IMR-90 (cell line): ENCODE results near the gene CPSF4L. TPM values are rescaled to one million over a fixed set of nuclear protein-coding genes. Genes with fewer than 3 reads are reported as not detected.
A peak's percentile ranks its signal among the peaks of the same experiment; 100 is the strongest.

Experiments used
- ATAC-seq: fragments of 200-7000 bp; cut with Tn5 transposase; 2 replicates; pipeline ENCODE4 v1.9.1; 2020; ENCODE audit warnings: low read depth, mild to moderate bottlenecking, moderate library complexity
- BruUV-seq: library from RNA; stranded (reverse); fragments of 400-500 nt; replicated peaks from 2 replicates; lab custom pipeline; 2021; lab: Mats Ljungman, UMichigan
- CTCF ChIA-PET: fragments of 300-600 bp; formaldehyde crosslinking; extraction: SDS; loops from one replicate; lab custom pipeline; 2021; ENCODE audit warnings: antibody characterized with exemption; lab: Yijun Ruan, JAX
- POLR2A ChIA-PET: fragments of 300-600 bp; sonication (Branson Sonifier 250); formaldehyde crosslinking; loops from one replicate; lab custom pipeline; 2022; ENCODE audit warnings: antibody characterized with exemption; ENCODE audit not compliant: unreplicated experiment; lab: Charles Lee
- DNase-seq: peaks from one replicate; pipeline ENCODE4 v3.0.0; 2013
- H2AFZ ChIP-seq: replicated peaks from 2 replicates; pipeline ENCODE3; 2013; ENCODE audit warnings: low read length, mild to moderate bottlenecking; ENCODE audit not compliant: poor library complexity
- H2AK5ac ChIP-seq: 2 replicates; pipeline ENCODE4 v1.6.1; 2013; ENCODE audit warnings: low read depth, low read length, inconsistent platforms
- H2AK9ac ChIP-seq: replicated peaks from 2 replicates; pipeline ENCODE3; 2013; ENCODE audit warnings: mild to moderate bottlenecking, low read depth, low read length, moderate library complexity; ENCODE audit not compliant: poor library complexity
- H2BK120ac ChIP-seq: 2 replicates; pipeline ENCODE4 v1.6.1; 2013; ENCODE audit warnings: low read depth, low read length, inconsistent platforms
- H2BK15ac ChIP-seq: 3 replicates; pipeline ENCODE4 v1.6.1; 2013; ENCODE audit warnings: low read depth, low read length, inconsistent platforms
- H2BK20ac ChIP-seq: 2 replicates; pipeline ENCODE4 v1.6.1; 2013; ENCODE audit warnings: low read depth, mild to moderate bottlenecking, inconsistent platforms, low read length, moderate library complexity
- H2BK5ac ChIP-seq: 2 replicates; pipeline ENCODE4 v1.6.1; 2013; ENCODE audit warnings: mild to moderate bottlenecking, low read depth, low read length, inconsistent platforms; ENCODE audit not compliant: poor library complexity, severe bottlenecking
- H3K14ac ChIP-seq: replicated peaks from 2 replicates; pipeline ENCODE4 v1.6.1; 2013; ENCODE audit warnings: low read depth, low read length, inconsistent platforms
- H3K18ac ChIP-seq: 2 replicates; pipeline ENCODE4 v1.6.1; 2013; ENCODE audit warnings: low read depth, low read length, control low read depth
- H3K23ac ChIP-seq: 2 replicates; pipeline ENCODE4 v1.6.1; 2013; ENCODE audit warnings: low read depth, low read length, inconsistent platforms
- H3K27ac ChIP-seq: 2 replicates; pipeline ENCODE4 v1.5.1; 2013; ENCODE audit warnings: mild to moderate bottlenecking, control low read depth, low read length; ENCODE audit not compliant: insufficient read depth
- H3K27me3 ChIP-seq: 2 replicates; pipeline ENCODE4 v1.6.1; 2013; ENCODE audit warnings: low read length; ENCODE audit not compliant: control insufficient read depth, insufficient read depth
- H3K36me3 ChIP-seq: 2 replicates; pipeline ENCODE4 v1.6.1; 2013; ENCODE audit warnings: low read length, mixed read lengths; ENCODE audit not compliant: control insufficient read depth, insufficient read depth
- H3K4ac ChIP-seq: 2 replicates; pipeline ENCODE4 v1.6.1; 2013; ENCODE audit warnings: low read depth, low read length, inconsistent platforms
- H3K4me1 ChIP-seq: 2 replicates; pipeline ENCODE4 v1.6.1; 2013; ENCODE audit warnings: low read length, mixed read lengths; ENCODE audit not compliant: control insufficient read depth, insufficient read depth
- H3K4me2 ChIP-seq: 2 replicates; pipeline ENCODE4 v1.6.1; 2013; ENCODE audit warnings: low read depth, mild to moderate bottlenecking, control low read depth, low read length, moderate library complexity
- H3K4me3 ChIP-seq: 2 replicates; pipeline ENCODE4 v1.5.1; 2013; ENCODE audit warnings: low read depth, mild to moderate bottlenecking, control low read depth, low read length, moderate library complexity; ENCODE audit not compliant: insufficient read depth
- H3K56ac ChIP-seq: 2 replicates; pipeline ENCODE4 v1.6.1; 2013; ENCODE audit warnings: low read length, inconsistent platforms; ENCODE audit not compliant: insufficient read depth; ENCODE audit errors: extremely low read depth
- H3K79me1 ChIP-seq, 2 experiments: 2 replicates each; pipeline ENCODE4 v1.6.1; 2013; ENCODE audit warnings: low read length in 2 of 2, inconsistent platforms in 1 of 2, low read depth in 1 of 2
- H3K9ac ChIP-seq: 2 replicates; pipeline ENCODE4 v1.6.1; 2013; ENCODE audit warnings: low read depth, low read length, control low read depth
- H3K9me1 ChIP-seq: 2 replicates; pipeline ENCODE4 v1.6.1; 2013; ENCODE audit warnings: low read length, inconsistent platforms; ENCODE audit not compliant: insufficient read depth
- H3K9me3 ChIP-seq: 2 replicates; pipeline ENCODE4 v1.6.1; 2013; ENCODE audit warnings: low read length; ENCODE audit not compliant: control insufficient read depth, insufficient read depth
- H4K20me1 ChIP-seq: 2 replicates; pipeline ENCODE4 v1.6.1; 2013; ENCODE audit warnings: low read length, inconsistent platforms; ENCODE audit not compliant: insufficient read depth
- H4K5ac ChIP-seq: 2 replicates; pipeline ENCODE4 v1.6.1; 2013; ENCODE audit warnings: mild to moderate bottlenecking, low read depth, low read length, control low read depth
- H4K8ac ChIP-seq, 2 experiments: 2 replicates each; pipeline ENCODE4 v1.6.1; 2013; ENCODE audit warnings: low read depth in 2 of 2, low read length in 2 of 2, control low read depth in 1 of 2, inconsistent platforms in 1 of 2
- H4K91ac ChIP-seq: 2 replicates; pipeline ENCODE4 v1.6.1; 2013; ENCODE audit warnings: low read depth, low read length, inconsistent platforms; ENCODE audit not compliant: insufficient read depth
- CEBPB ChIP-seq: IDR thresholded peaks from 2 replicates; pipeline ENCODE4 v1.6.1; 2012; ENCODE audit warnings: low read depth, low read length, improper control_type of control experiment
- FOS ChIP-seq: fragments of 150-350 bp; IDR thresholded peaks from 2 replicates; pipeline ENCODE4 v1.6.1; 2016; ENCODE audit warnings: low read depth, low read length
- RAD21 ChIP-seq: IDR thresholded peaks from 2 replicates; pipeline ENCODE4 v1.6.1; 2012; ENCODE audit warnings: low read length, improper control_type of control experiment
- RCOR1 ChIP-seq: IDR thresholded peaks from 2 replicates; pipeline ENCODE4 v1.6.1; 2012; ENCODE audit warnings: mild to moderate bottlenecking, low read length, improper control_type of control experiment; ENCODE audit not compliant: insufficient replicate concordance
- RFX5 ChIP-seq: IDR thresholded peaks from 2 replicates; pipeline ENCODE4 v1.8.0; 2012; ENCODE audit warnings: low read depth, mild to moderate bottlenecking, low read length, moderate library complexity
- SMC3 ChIP-seq: fragments of 150-350 bp; IDR thresholded peaks from 2 replicates; pipeline ENCODE4 v1.6.1; 2016; ENCODE audit warnings: low read depth, mild to moderate bottlenecking, antibody characterized with exemption, low read length, moderate library complexity
- WGBS, 2 experiments: methylation state at CpG; one replicate each; pipeline versions ENCODE4 v1.1.5 to v1.1.7; 2013; ENCODE audit warnings: missing lambda C conversion rate in 2 of 2; ENCODE audit not compliant: insufficient read length in 1 of 2; ENCODE audit errors: extremely low coverage in 2 of 2; 5-methylcytosine and 5-hydroxymethylcytosine counted together
- dilution Hi-C: fragments of 300-500 bp; cut with HindIII; formaldehyde crosslinking; loops from one replicate; pipeline ENCODE4 v1.14.3; 2018; ENCODE audit warnings: low sequenced_read_pairs; ENCODE audit not compliant: unreplicated experiment
- in situ Hi-C: fragments of 300-500 bp; cut with MboI; formaldehyde crosslinking; loops from 3 replicates; pipeline ENCODE4 v1.14.3; 2019; ENCODE audit warnings: low sequenced_read_pairs, inconsistent platforms, mixed read lengths
- intact Hi-C: fragments of 100-400 bp; cut with micrococcal nuclease; formaldehyde crosslinking; loops from 2 replicates; pipeline ENCODE4 v1.10.0; 2022
- polyA plus RNA-seq, 3 experiments: library from polyadenylated mRNA; depleted of rRNA; stranded (reverse); fragments of >200 nt; gene quantifications; 2 replicates each; pipeline ENCODE4 v1.2.3, GENCODE V29; 2012; ENCODE audit warnings: low replicate concordance in 1 of 3
- total RNA-seq: library from RNA; depleted of rRNA; stranded (reverse); fragments of >200 nt; gene quantifications from 2 replicates; pipeline ENCODE4 v1.2.3, GENCODE V29; 2012
- TF ChIP-seq, protein P1 (sequence below): fragments of 150-350 bp; IDR thresholded peaks from 2 replicates; pipeline ENCODE4 v1.6.1; 2016; ENCODE audit warnings: low read depth, mild to moderate bottlenecking, low read length, moderate library complexity, borderline replicate concordance
- TF ChIP-seq, protein P2 (sequence below): fragments of 150-350 bp; IDR thresholded peaks from 2 replicates; pipeline ENCODE4 v1.6.1; 2017; ENCODE audit warnings: mild to moderate bottlenecking, antibody characterized with exemption, low read length, low read depth

The CPSF4L gene
- total and polyA plus RNA-seq, 2 of the 4 experiments (the other 2 are of a cell fraction): not detected

DNA sequence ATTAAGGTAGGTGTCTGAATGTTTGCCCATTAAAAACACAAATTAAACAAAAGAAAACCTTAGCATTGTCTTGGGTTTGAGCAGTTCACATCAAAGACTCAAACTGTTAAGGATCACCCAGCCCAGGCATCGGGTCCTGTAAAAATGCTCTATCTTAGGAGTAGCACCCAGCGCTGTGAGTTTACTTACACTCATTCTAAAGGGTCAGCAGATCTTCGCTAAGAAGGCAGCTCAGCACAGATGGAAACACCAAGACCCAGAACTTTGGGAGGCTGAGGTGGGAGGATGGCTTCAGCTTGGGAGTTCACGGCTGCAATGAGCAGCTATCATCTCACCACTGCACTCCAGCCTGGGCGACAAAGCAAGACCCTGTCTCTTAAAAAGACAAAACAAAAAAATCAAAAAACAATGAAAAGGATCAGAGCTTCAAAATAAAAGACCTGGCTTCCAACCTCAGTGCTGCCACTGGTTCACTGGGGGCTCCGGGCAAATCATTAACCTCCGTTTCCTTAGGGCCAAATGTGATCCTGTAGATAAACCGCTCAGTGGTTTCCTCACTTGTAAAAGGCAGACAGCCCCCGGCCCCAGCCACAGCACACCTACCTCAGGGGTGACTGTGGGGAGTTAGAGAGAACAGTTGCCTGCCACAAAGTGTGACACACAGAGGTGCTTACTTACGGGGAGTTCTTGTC, 57.7 kb downstream of the CPSF4L start:
- H3K36me3 ChIP-seq: peaks cover 80% of the 10 kb centered on the region
- dilution Hi-C loops: no loop called here

More for the DNA sequence above, 57.7 kb downstream of the CPSF4L start:
- H2BK120ac ChIP-seq: no peak overlapping the region
- ATAC-seq (no peak), DNase-seq (no peak)
- H2BK20ac ChIP-seq: no peak overlapping the region
- no peak overlapping the region for H3K18ac ChIP-seq
- no peak overlapping the region for H4K5ac ChIP-seq
- no peak overlapping the region for H3K14ac ChIP-seq
- H2AK9ac ChIP-seq: no peak overlapping the region
- CTCF ChIA-PET: no interaction called here
- H3K4ac ChIP-seq: no peak overlapping the region
- no peak overlapping the region for H2BK5ac ChIP-seq
- in situ Hi-C loops (loop anchor here (25.0 kb wide), 1 partner anchor 817 kb away; no protein-coding TSS in a partner anchor), intact Hi-C loops (no loop called here)
- no peak overlapping the region for H2BK15ac ChIP-seq
- no peaks in the 10 kb centered on the region for H3K9me3 ChIP-seq
- no peak overlapping the region for H3K27ac ChIP-seq
- no peaks in the 10 kb centered on the region for H3K27me3 ChIP-seq
- H3K9me1 ChIP-seq: peaks cover 13% of the 10 kb centered on the region
- WGBS, 2 experiments: 100% methylated on average over 1 of the region's 10 CpGs; no CpG with 5 or more reads in 1 of the 2 experiments
- TF ChIP-seq RCOR1: no peak
- TF ChIP-seq, protein P1, sequence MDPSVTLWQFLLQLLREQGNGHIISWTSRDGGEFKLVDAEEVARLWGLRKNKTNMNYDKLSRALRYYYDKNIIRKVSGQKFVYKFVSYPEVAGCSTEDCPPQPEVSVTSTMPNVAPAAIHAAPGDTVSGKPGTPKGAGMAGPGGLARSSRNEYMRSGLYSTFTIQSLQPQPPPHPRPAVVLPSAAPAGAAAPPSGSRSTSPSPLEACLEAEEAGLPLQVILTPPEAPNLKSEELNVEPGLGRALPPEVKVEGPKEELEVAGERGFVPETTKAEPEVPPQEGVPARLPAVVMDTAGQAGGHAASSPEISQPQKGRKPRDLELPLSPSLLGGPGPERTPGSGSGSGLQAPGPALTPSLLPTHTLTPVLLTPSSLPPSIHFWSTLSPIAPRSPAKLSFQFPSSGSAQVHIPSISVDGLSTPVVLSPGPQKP: no peak
- TF ChIP-seq CEBPB: no peak
- TF ChIP-seq SMC3: no peak
- no peak for TF ChIP-seq RAD21
- no peak for TF ChIP-seq RFX5
- TF ChIP-seq FOS: no peak
- TF ChIP-seq, protein P2, sequence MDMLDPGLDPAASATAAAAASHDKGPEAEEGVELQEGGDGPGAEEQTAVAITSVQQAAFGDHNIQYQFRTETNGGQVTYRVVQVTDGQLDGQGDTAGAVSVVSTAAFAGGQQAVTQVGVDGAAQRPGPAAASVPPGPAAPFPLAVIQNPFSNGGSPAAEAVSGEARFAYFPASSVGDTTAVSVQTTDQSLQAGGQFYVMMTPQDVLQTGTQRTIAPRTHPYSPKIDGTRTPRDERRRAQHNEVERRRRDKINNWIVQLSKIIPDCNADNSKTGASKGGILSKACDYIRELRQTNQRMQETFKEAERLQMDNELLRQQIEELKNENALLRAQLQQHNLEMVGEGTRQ: no peak
- no peak overlapping the region for H4K8ac ChIP-seq
- H3K4me3 ChIP-seq: no peak overlapping the region
- no TSS peak for BruUV-seq
- H4K91ac ChIP-seq: no peak overlapping the region
- peaks cover 52 to 66% of the 10 kb centered on the region in 2 experiments for H3K79me1 ChIP-seq
- no peak overlapping the region for H3K56ac ChIP-seq
- no peak overlapping the region for H3K4me2 ChIP-seq
- POLR2A ChIA-PET: no interaction called here
- no peak overlapping the region for H3K9ac ChIP-seq
- no peak overlapping the region for H2AK5ac ChIP-seq
- peaks cover 15% of the 10 kb centered on the region; the same call in 1 of the 2 replicates for H4K20me1 ChIP-seq
- H3K23ac ChIP-seq: 0 out of 2 replicates have a peak overlapping the region, but pooled peaks have one; percentile 12
- no peak overlapping the region for H2AFZ ChIP-seq
- H3K4me1 ChIP-seq: peaks cover 5% of the 10 kb centered on the region
